ENCODE measurements around the gene PALMD. TPM values are rescaled to one million over a fixed set of nuclear protein-coding genes. Genes with fewer than 3 reads are reported as not detected.

Gene PALMD
- total RNA-seq, 2 experiments from 2014 or later: not detected

DNA sequence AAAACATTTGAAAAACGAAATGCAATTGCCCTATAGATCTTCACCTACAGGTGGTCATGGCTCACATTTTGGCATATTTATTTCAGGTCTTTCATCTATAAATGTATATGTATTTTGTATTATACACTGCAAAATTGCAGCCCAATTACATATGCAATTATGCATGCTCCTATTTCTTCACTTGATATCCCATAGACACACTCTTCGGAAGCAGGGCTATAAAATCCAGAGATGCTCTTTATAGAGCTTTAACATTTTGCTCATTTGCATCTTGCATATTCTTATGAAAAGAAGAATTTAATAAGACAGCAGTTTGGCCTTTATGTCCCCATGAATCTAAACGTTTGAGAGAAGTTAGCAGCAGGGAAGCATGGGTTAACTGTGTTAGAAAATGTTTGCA is 44.7 kb upstream of the PALMD start:
- intact Hi-C loops (cut with micrococcal nuclease): no loop called here
- Mint-ChIP-seq H3K36me3 (ENCODE audit: low read depth) (no peaks in the 10 kb centered on the region), H3K4me3 (no peak overlapping the region), H3K27me3 (no peaks in the 10 kb centered on the region), H3K9me3 (no peaks in the 10 kb centered on the region), H3K27ac (no peak overlapping the region), H3K4me1 (ENCODE audit: low read depth) (no peaks in the 10 kb centered on the region)
- no peak for ATAC-seq
- ChIA-PET POLR2A (interaction anchor here (0.6 kb wide), 1 partner anchor 13 kb away, joined by 3 read pairs; no protein-coding TSS in a partner anchor), CTCF (no interaction called here)
- no peak for DNase-seq
- no peak for TF ChIP-seq CTCF (IDR thresholded peaks at IDR 0.05)

DNA sequence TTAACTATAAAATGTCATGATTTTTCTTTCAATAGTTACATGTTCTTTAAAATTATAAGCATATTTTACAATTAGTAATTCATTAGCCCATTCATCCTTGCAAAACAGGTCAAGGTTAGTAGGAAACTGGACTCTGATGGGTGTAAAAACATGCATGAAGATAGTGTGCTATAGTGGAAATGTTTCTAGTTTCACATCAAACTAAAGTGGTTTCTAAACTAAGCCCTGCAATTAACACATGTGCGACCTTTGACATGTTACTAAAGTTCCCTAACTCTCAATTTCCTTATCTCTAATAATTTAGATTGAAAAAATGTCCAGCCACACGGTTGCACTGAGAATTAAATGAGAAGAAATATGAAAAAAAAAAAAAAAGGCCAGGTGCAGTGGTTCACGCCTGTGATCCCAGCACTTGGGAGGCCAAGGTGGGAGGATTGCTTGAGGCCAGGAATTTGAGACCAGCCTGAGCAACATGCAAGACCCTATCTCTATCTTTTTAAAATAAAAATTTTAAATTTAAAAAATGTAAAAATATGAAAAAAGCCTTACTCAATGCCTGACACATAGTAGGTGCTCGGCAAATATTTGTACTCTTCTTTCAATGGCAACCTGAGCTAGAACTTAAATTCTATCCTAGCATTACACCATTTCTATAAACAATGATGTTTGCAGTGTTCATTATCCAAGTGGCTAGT is 44.1 kb upstream of the PALMD start:
- ChIA-PET CTCF (no interaction called here), POLR2A (interaction anchor here (0.6 kb wide), 1 partner anchor 13 kb away, joined by 3 read pairs; no protein-coding TSS in a partner anchor)
- no peaks in the 10 kb centered on the region for H3K9me3 Mint-ChIP-seq
- no peaks in the 10 kb centered on the region for H3K36me3 Mint-ChIP-seq (ENCODE audit: low read depth)
- no peak overlapping the region for H3K27ac Mint-ChIP-seq
- ATAC-seq: no peak
- no peaks in the 10 kb centered on the region for H3K4me1 Mint-ChIP-seq (ENCODE audit: low read depth)
- H3K4me3 Mint-ChIP-seq: no peak overlapping the region
- no peak for TF ChIP-seq CTCF (IDR thresholded peaks at IDR 0.05)
- intact Hi-C loops (cut with micrococcal nuclease): no loop called here
- no peak for DNase-seq
- H3K27me3 Mint-ChIP-seq: no peaks in the 10 kb centered on the region

DNA sequence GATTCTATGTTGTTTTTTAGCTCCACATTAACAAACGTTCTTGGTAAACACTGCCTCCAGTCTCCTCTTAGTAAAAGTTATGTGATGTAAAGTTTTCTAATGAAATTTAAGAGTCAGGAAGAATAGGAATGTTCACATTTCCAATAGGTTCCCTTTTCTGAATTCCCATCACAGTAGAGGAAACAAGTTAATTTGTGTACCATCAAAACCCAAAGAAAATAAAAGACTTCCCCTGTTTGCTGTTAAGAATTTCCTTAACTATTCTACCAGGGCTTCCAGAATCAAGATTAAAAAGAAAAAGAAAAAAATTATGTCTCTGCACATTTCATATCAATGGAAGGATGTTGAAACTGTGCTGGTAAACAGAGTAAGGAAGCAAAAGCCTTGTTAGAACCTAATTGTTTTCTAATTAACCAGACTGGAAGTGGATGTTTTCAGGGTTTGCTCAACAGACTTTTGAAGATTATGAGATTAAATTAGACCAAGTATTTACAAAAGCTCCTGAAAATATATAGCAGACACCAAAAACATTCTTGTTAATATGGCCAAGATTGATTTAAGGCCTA is 43.4 kb upstream of the PALMD start:
- Mint-ChIP-seq H3K9me3 (no peaks in the 10 kb centered on the region), H3K4me3 (no peak overlapping the region), H3K27ac (no peak overlapping the region), H3K4me1 (ENCODE audit: low read depth) (no peaks in the 10 kb centered on the region), H3K36me3 (ENCODE audit: low read depth) (no peaks in the 10 kb centered on the region), H3K27me3 (no peaks in the 10 kb centered on the region)
- DNase-seq (no peak), ATAC-seq (no peak)
- no peak for TF ChIP-seq CTCF (IDR thresholded peaks at IDR 0.05)
- intact Hi-C loops (cut with micrococcal nuclease): no loop called here
- ChIA-PET POLR2A (no interaction called here), CTCF (no interaction called here)

DNA sequence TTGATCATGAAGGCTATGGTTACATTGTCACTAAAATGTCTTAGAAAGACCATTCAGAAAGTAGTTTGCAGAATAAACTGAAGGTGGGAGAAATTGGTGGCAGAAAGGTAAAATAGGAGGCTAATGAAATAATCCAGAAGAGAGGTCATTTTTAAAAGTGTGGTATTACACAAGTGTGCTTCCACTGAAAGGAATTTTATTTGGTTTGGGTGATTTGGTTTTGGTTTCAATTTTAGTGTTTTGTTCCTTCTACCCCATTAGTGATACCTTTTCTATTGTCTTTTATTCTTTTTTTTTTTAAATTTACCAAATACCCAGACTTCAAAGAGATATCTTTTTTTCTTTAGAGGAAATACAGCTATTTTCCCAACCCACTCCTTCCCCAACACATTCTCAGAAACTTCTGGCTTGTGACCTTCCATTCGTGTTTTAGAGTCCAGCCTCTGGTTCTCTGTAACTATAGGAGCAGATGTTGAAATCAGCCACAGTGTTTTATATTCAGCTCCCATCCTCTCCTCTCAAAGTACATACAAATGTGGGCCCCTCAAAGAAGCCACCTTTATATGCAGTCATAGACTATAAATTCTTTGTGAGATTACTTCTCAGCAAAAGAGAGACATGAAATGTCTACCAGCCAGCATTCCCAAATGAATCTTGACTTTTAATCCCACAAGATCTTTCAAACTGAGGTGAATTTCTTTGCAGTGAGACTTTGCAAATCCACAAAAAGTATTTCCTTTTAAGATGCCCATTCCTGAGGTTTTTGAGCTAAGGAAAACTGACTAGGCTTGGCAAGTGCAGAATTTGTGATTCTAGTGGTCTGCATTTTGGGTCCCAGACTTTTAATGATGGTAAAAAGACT is 42.0 kb upstream of the PALMD start:
- no peak for TF ChIP-seq CTCF (IDR thresholded peaks at IDR 0.05)
- no peaks in the 10 kb centered on the region for H3K9me3 Mint-ChIP-seq
- ATAC-seq (no peak), DNase-seq (no peak)
- no peaks in the 10 kb centered on the region for H3K4me1 Mint-ChIP-seq (ENCODE audit: low read depth)
- no peak overlapping the region for H3K4me3 Mint-ChIP-seq
- ChIA-PET CTCF (no interaction called here), POLR2A (interaction anchor here (1.0 kb wide), 1 partner anchor 77 kb away, joined by 3 read pairs; no protein-coding TSS in a partner anchor)
- H3K27me3 Mint-ChIP-seq: peaks cover 2% of the 10 kb centered on the region
- intact Hi-C loops (cut with micrococcal nuclease): no loop called here
- no peaks in the 10 kb centered on the region for H3K36me3 Mint-ChIP-seq (ENCODE audit: low read depth)
- no peak overlapping the region for H3K27ac Mint-ChIP-seq

- intact Hi-C loops (cut with micrococcal nuclease): no loop called here
- no peak overlapping the region for H3K4me3 Mint-ChIP-seq
- DNase-seq (no peak), ATAC-seq (no peak)
- POLR2A ChIA-PET: no interaction called here
- CTCF ChIA-PET: no interaction called here
- H3K27ac Mint-ChIP-seq: no peak overlapping the region
- peaks cover 2% of the 10 kb centered on the region for H3K27me3 Mint-ChIP-seq
- H3K4me1 Mint-ChIP-seq (ENCODE audit: low read depth): no peaks in the 10 kb centered on the region
- no peaks in the 10 kb centered on the region for H3K9me3 Mint-ChIP-seq
- no peaks in the 10 kb centered on the region for H3K36me3 Mint-ChIP-seq (ENCODE audit: low read depth)
- no peak for TF ChIP-seq CTCF (IDR thresholded peaks at IDR 0.05)
Observed at GRCh38 chr1:99606306-99606705, 39.6 kb upstream of the PALMD start.
